Caco-2 (cell line): ENCODE measurements around the gene GLMN. TPM values are rescaled to one million over a fixed set of nuclear protein-coding genes. Genes with fewer than 3 reads are reported as not detected.

ENCODE experiments used
- BruUV-seq: library from RNA; stranded (reverse); fragments of 400-500 nt; replicated peaks from 2 replicates; lab custom pipeline; 2021; lab: Mats Ljungman, UMichigan
- CTCF ChIA-PET: fragments of 300-600 bp; sonication (Branson Sonifier 250); formaldehyde crosslinking; loops from one replicate; lab custom pipeline; 2022; ENCODE audit warnings: antibody characterized with exemption; lab: Charles Lee
- POLR2A ChIA-PET: fragments of 300-600 bp; sonication (Branson Sonifier 250); formaldehyde crosslinking; loops from one replicate; lab custom pipeline; 2022; ENCODE audit warnings: antibody characterized with exemption; lab: Charles Lee
- DNase-seq, 2 experiments: peaks; one replicate each; pipeline versions ENCODE4 v3.0.0 to v3.0.0-alpha.2; 2020 to 2022
- H3K27me3 ChIP-seq: replicated peaks from 2 replicates; pipeline ENCODE4 v1.6.0; 2011; ENCODE audit warnings: low read length; ENCODE audit not compliant: control insufficient read depth, insufficient read depth
- H3K36me3 ChIP-seq: 2 replicates; pipeline ENCODE4 v1.5.1; 2011; ENCODE audit warnings: low read length; ENCODE audit not compliant: control insufficient read depth, insufficient read depth
- H3K4me1 ChIP-seq: fragments of 250-450 bp; sonication (Bioruptor Pico); 2 replicates; pipeline ENCODE4 v1.5.1; 2020; ENCODE audit warnings: mild to moderate bottlenecking
- H3K4me3 ChIP-seq: 2 replicates; pipeline ENCODE4 v1.5.1; 2011; ENCODE audit warnings: low read depth, mild to moderate bottlenecking, control low read depth, low read length
- H3K9me3 ChIP-seq: fragments of 250-450 bp; sonication (Bioruptor Pico); 2 replicates; pipeline ENCODE4 v1.5.1; 2020; ENCODE audit warnings: mild to moderate bottlenecking, moderate library complexity
- H3K27ac Mint-ChIP-seq: one replicate; pipeline ENCODE4 v1.8.0; 2022; ENCODE audit warnings: mixed read lengths; ENCODE audit not compliant: unreplicated experiment
- H3K27me3 Mint-ChIP-seq: one replicate; pipeline ENCODE4 v1.8.0; 2022; ENCODE audit warnings: mixed read lengths; ENCODE audit not compliant: insufficient read depth, unreplicated experiment
- H3K36me3 Mint-ChIP-seq: one replicate; pipeline ENCODE4 v1.8.0; 2022; ENCODE audit warnings: mild to moderate bottlenecking, mixed read lengths; ENCODE audit not compliant: insufficient read depth, unreplicated experiment
- H3K4me1 Mint-ChIP-seq: one replicate; pipeline ENCODE4 v1.8.0; 2022; ENCODE audit warnings: low read depth, mixed read lengths; ENCODE audit not compliant: unreplicated experiment
- H3K4me3 Mint-ChIP-seq: one replicate; pipeline ENCODE4 v1.8.0; 2022; ENCODE audit warnings: mild to moderate bottlenecking, moderate library complexity, mixed read lengths; ENCODE audit not compliant: unreplicated experiment
- H3K9me3 Mint-ChIP-seq: one replicate; pipeline ENCODE4 v1.8.0; 2022; ENCODE audit warnings: mixed read lengths; ENCODE audit not compliant: unreplicated experiment
- intact Hi-C: fragments of 100-400 bp; cut with micrococcal nuclease; formaldehyde crosslinking; loops from one replicate; pipeline ENCODE4 v1.10.0; 2022; ENCODE audit not compliant: unreplicated experiment
- total RNA-seq: library from RNA; stranded (reverse); gene quantifications from 2 replicates; pipeline ENCODE4 v1.2.3, GENCODE V29; 2022
- TF ChIP-seq, protein P1 (sequence below), 2 experiments: fragments of 200-600 bp in 1 of 2; IDR thresholded peaks; 1 replicate in 1 of 2; 2 replicates in 1 of 2; pipeline versions ENCODE4 v1.5.1 to v1.8.0; 2011 to 2022; ENCODE audit warnings: antibody characterized with exemption in 1 of 2, control low read depth in 1 of 2, inconsistent platforms in 1 of 2, low read depth in 1 of 2, low read length in 1 of 2, mild to moderate bottlenecking in 1 of 2, moderate library complexity in 1 of 2; ENCODE audit not compliant: insufficient read depth in 1 of 2, severe bottlenecking in 1 of 2, unreplicated experiment in 1 of 2

GLMN gene
- total RNA-seq, 1 experiment from 2014 or later, result 12.9 TPM

DNA sequence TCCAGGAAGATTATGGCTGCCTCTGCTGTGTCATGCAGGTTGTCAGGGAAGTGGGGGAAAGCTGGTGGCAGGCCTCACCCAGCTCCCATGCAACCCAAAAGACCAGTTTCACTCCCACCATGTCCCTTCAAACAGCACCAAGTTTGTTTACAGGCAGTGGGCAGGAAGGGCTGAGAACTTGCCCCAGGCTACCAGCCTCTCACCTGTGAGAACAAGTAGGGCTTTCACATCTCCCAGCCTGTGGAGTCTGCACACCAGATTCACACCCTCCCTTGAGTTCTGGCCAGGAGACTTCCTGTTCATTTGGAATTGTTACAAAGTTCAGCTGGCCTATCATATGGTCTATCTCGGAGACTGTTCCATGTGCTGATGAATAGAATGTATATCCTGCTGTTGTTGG lies 27.9 kb upstream of the GLMN start:
- CTCF ChIA-PET, result no interaction called here
- no TSS peak for BruUV-seq
- DNase-seq, result no peak
- POLR2A ChIA-PET, result no interaction called here
- Histone ChIP-seq H3K4me1 (no peaks in the 10 kb centered on the region), H3K36me3 (no peaks in the 10 kb centered on the region), H3K4me3 (no peak overlapping the region), H3K9me3 (peaks cover 6% of the 10 kb centered on the region; the same call in 1 of the 2 replicates), H3K27me3 (no peaks in the 10 kb centered on the region)
- intact Hi-C loops, result no loop called here
- no peak overlapping the region for H3K27ac Mint-ChIP-seq
- no peaks in the 10 kb centered on the region for H3K4me1 Mint-ChIP-seq
- no peak overlapping the region for H3K4me3 Mint-ChIP-seq
- TF ChIP-seq, protein P1, sequence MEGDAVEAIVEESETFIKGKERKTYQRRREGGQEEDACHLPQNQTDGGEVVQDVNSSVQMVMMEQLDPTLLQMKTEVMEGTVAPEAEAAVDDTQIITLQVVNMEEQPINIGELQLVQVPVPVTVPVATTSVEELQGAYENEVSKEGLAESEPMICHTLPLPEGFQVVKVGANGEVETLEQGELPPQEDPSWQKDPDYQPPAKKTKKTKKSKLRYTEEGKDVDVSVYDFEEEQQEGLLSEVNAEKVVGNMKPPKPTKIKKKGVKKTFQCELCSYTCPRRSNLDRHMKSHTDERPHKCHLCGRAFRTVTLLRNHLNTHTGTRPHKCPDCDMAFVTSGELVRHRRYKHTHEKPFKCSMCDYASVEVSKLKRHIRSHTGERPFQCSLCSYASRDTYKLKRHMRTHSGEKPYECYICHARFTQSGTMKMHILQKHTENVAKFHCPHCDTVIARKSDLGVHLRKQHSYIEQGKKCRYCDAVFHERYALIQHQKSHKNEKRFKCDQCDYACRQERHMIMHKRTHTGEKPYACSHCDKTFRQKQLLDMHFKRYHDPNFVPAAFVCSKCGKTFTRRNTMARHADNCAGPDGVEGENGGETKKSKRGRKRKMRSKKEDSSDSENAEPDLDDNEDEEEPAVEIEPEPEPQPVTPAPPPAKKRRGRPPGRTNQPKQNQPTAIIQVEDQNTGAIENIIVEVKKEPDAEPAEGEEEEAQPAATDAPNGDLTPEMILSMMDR (IDR thresholded peaks at IDR 0.05; ENCODE audit: insufficient read depth in 1 of 2, low read depth in 1 of 2, low read length in 1 of 2, severe bottlenecking in 1 of 2, unreplicated experiment in 1 of 2), result no peak
- peaks cover 36% of the 10 kb centered on the region for H3K36me3 Mint-ChIP-seq
- H3K27me3 Mint-ChIP-seq, result no peaks in the 10 kb centered on the region
- H3K9me3 Mint-ChIP-seq, result peaks cover 5% of the 10 kb centered on the region

DNA sequence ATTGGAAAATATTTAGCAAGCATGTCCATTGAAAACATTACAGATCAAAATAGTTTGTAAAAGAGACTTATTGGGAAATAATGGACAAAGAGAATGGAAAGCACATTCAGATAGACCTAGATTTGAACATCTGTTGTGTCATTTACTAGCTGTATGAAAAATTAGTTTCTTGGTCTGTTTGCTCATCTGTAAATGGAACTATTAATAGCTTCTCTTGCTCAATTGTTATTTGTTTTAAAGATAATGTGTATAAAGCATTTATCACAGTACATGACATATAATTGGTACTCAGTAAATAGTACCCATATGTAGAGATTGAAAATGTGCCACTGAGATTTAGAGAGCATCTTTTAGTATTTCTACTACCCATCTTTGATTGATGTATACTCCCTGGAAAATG lies 26.0 kb upstream of the GLMN start:
- H3K4me3 Mint-ChIP-seq, result no peak overlapping the region
- BruUV-seq, result no TSS peak

DNA sequence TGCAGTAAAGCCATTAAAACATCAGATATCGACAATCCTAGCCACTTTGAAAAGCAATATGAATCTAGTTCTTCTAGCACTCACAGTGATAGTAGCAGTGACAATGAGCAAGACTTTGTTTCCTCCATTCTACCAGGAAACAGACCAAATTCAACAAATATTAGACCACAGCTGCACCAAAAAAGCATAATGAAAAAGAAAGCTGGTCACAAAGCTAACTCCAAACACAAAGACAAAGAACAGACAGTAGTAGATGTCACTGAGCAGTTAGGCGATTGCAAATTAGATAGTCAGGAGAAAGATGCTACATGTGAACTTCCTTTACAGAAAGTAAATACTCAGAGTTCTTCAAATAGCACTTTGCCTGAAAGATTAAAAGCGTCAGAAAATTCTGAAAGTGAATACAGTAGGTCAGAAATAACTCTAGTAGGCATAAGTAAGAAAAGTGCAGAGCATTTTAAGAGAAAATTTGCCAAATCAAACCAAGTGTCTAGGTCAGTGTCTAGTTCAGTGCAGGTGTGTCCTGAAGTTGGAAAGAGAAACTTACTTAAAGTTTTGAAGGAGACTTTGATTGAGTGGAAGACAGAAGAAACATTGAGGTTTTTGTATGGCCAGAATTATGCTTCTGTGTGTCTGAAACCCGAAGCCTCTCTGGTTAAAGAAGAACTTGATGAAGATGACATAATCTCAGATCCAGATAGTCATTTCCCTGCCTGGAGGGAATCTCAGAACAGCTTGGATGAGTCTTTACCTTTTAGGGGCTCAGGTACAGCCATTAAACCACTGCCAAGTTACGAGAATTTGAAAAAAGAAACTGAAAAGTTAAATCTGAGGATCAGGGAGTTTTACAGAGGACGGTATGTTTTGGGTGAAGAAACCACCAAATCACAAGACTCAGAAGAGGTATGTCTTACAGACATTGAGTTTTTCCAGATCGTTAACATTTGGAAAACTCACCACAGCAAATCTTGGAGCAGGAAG lies 25.0 kb upstream of the GLMN start:
- no peaks in the 10 kb centered on the region for H3K4me1 Mint-ChIP-seq
- TF ChIP-seq, protein P1 (IDR thresholded peaks at IDR 0.05; ENCODE audit: insufficient read depth in 1 of 2, low read depth in 1 of 2, low read length in 1 of 2, severe bottlenecking in 1 of 2, unreplicated experiment in 1 of 2), result no peak
- H3K36me3 ChIP-seq, result no peaks in the 10 kb centered on the region
- peaks cover 5% of the 10 kb centered on the region for H3K9me3 Mint-ChIP-seq
- no peak overlapping the region for H3K4me3 Mint-ChIP-seq
- POLR2A ChIA-PET, result no interaction called here
- peaks cover 33% of the 10 kb centered on the region for H3K36me3 Mint-ChIP-seq
- no peak overlapping the region for H3K4me3 ChIP-seq
- no TSS peak for BruUV-seq
- no peak overlapping the region for H3K27ac Mint-ChIP-seq
- DNase-seq, result no peak
- H3K27me3 ChIP-seq, result no peaks in the 10 kb centered on the region
- no peaks in the 10 kb centered on the region for H3K4me1 ChIP-seq
- CTCF ChIA-PET, result no interaction called here
- no peaks in the 10 kb centered on the region for H3K27me3 Mint-ChIP-seq
- intact Hi-C loops, result no loop called here
- peaks cover 6% of the 10 kb centered on the region; the same call in 1 of the 2 replicates for H3K9me3 ChIP-seq

More for the DNA sequence above, 26.0 kb upstream of the GLMN start:
- CTCF ChIA-PET, result no interaction called here
- Histone ChIP-seq H3K4me3 (no peak overlapping the region), H3K36me3 (no peaks in the 10 kb centered on the region), H3K9me3 (peaks cover 6% of the 10 kb centered on the region; the same call in 1 of the 2 replicates), H3K4me1 (no peaks in the 10 kb centered on the region), H3K27me3 (no peaks in the 10 kb centered on the region)
- TF ChIP-seq, protein P1 (IDR thresholded peaks at IDR 0.05; ENCODE audit: insufficient read depth in 1 of 2, low read depth in 1 of 2, low read length in 1 of 2, severe bottlenecking in 1 of 2, unreplicated experiment in 1 of 2), result no peak
- Mint-ChIP-seq H3K4me1 (no peaks in the 10 kb centered on the region), H3K9me3 (peaks cover 5% of the 10 kb centered on the region), H3K36me3 (peaks cover 36% of the 10 kb centered on the region), H3K27me3 (no peaks in the 10 kb centered on the region), H3K27ac (no peak overlapping the region)
- intact Hi-C loops, result no loop called here
- POLR2A ChIA-PET, result no interaction called here
- no peak for DNase-seq
